ENCODE data around the gene PIANP. TPM values are rescaled to one million over a fixed set of nuclear protein-coding genes. Genes with fewer than 3 reads are reported as not detected.
A peak's percentile ranks its signal among the peaks of the same experiment; 100 is the strongest.

PIANP gene
- total and polyA plus RNA-seq, 10 of the 15 experiments (the other 5 are each of a cell fraction or from before 2014, with no cell fraction given) = 0.08 to 0.12 (median 0.08) TPM; not detected in 7

- TF ChIP-seq BCL3 (IDR thresholded peaks at IDR 0.05; ENCODE audit: borderline replicate concordance, insufficient read depth, low read depth, low read length, poor library complexity, severe bottlenecking) = peak; percentile 18
- TF ChIP-seq HDGF (IDR thresholded peaks at IDR 0.05) = no peak
- CTCF ChIA-PET = interaction anchor here (0.6 to 1.5 kb wide), 2 partner anchors 10 to 230 kb away, joined by 3 to 7 read pairs; no protein-coding TSS in a partner anchor
- no peak overlapping the region for H3K4me2 ChIP-seq (ENCODE audit: control insufficient read depth, insufficient read depth)
Measured at GRCh38 chr12:6694701-6695100, 5.9 kb downstream of the PIANP start.

GRCh38 chr12:6693832-6694355 is 6.7 kb downstream of the PIANP start:
- H2AFZ ChIP-seq (ENCODE audit: control insufficient read depth, low read depth, low read length) = no peak overlapping the region
- ATAC-seq (no peak), DNase-seq (ENCODE audit: low read depth, low spot score) (no peak), FAIRE-seq (no peak)
- TF ChIP-seq ATF2 (IDR thresholded peaks at IDR 0.05; ENCODE audit: low read length) = no peak
- no peak for TF ChIP-seq EP300 (IDR thresholded peaks at IDR 0.05; ENCODE audit: borderline replicate concordance in 1 of 2, control insufficient read depth in 1 of 2, low read depth in 2 of 2, low read length in 2 of 2)
- TF ChIP-seq BACH1 (IDR thresholded peaks at IDR 0.05; ENCODE audit: borderline replicate concordance) = no peak
- TF ChIP-seq SKIL (IDR thresholded peaks at IDR 0.05; ENCODE audit: low read depth, poor library complexity, severe bottlenecking) = no peak
- TF ChIP-seq TARDBP (IDR thresholded peaks at IDR 0.05; ENCODE audit: borderline replicate concordance) = no peak
- TF ChIP-seq MEF2B (IDR thresholded peaks at IDR 0.05; ENCODE audit: partially characterized antibody, poor library complexity, severe bottlenecking) = no peak
- TF ChIP-seq BCL3 (IDR thresholded peaks at IDR 0.05; ENCODE audit: borderline replicate concordance, insufficient read depth, low read depth, low read length, poor library complexity, severe bottlenecking) = no peak
- no peaks in the 10 kb centered on the region for H4K20me1 ChIP-seq (ENCODE audit: control insufficient read depth, insufficient read depth)
- H3K9ac ChIP-seq (ENCODE audit: control insufficient read depth, insufficient read depth, low read length) = no peak overlapping the region
- no peaks in the 10 kb centered on the region for H3K36me3 ChIP-seq (ENCODE audit: control insufficient read depth in 2 of 2, insufficient read depth in 2 of 2, low read length in 1 of 2)
- no peak overlapping the region for H3K4me2 ChIP-seq (ENCODE audit: control insufficient read depth, insufficient read depth)
- H3K79me2 ChIP-seq (ENCODE audit: control insufficient read depth, insufficient read depth, low read length) = peaks cover 11% of the 10 kb centered on the region
- no peak overlapping the region for H3K27ac ChIP-seq (ENCODE audit: control insufficient read depth, insufficient read depth)
- intact Hi-C loops (cut with micrococcal nuclease; ENCODE audit: unreplicated experiment) = no loop called here
- ChIA-PET POLR2A (interaction anchor here (0.6 kb wide), 1 partner anchor 142 kb away, joined by 5 read pairs; no protein-coding TSS in a partner anchor), RAD21 (ENCODE audit: unreplicated experiment) (no interaction called here), SMC1A (ENCODE audit: uncharacterized antibody, unreplicated experiment) (interaction anchor here (2.8 kb wide), 1 partner anchor 29 kb away, joined by 9 read pairs; no protein-coding TSS in a partner anchor), CTCF (interaction anchor here (0.7 to 1.4 kb wide), 2 partner anchors 98 to 132 kb away, joined by 3 read pairs; no protein-coding TSS in a partner anchor)
- H3K4me1 ChIP-seq (ENCODE audit: control insufficient read depth, insufficient read depth, low read length) = peaks cover 12% of the 10 kb centered on the region
- 80% methylated on average over 3 of the region's 4 CpGs for WGBS (ENCODE audit: insufficient coverage, insufficient replicate concordance, low lambda C conversion rate, missing lambda C conversion rate)
- BruUV-seq (replicated peaks) = no TSS peak
- no peaks in the 10 kb centered on the region for H3K9me3 ChIP-seq (replicated peaks; ENCODE audit: control insufficient read depth, insufficient read depth, low read length)
- H3K4me3 ChIP-seq = no peak overlapping the region
- in situ Hi-C loops (cut with MboI) = no loop called here
- no peaks in the 10 kb centered on the region for H3K27me3 ChIP-seq (replicated peaks in 1 of 2; ENCODE audit: control insufficient read depth in 2 of 2, insufficient read depth in 2 of 2, low read length in 1 of 2)

More at GRCh38 chr12:6694701-6695100, 5.9 kb downstream of the PIANP start:
- Histone ChIP-seq H4K20me1 (ENCODE audit: control insufficient read depth, insufficient read depth) (no peaks in the 10 kb centered on the region), H3K4me1 (ENCODE audit: control insufficient read depth, insufficient read depth, low read length) (peaks cover 12% of the 10 kb centered on the region), H3K79me2 (ENCODE audit: control insufficient read depth, insufficient read depth, low read length) (peaks cover 6% of the 10 kb centered on the region), H3K4me3 (no peak overlapping the region), H3K9me3 (replicated peaks; ENCODE audit: control insufficient read depth, insufficient read depth, low read length) (no peaks in the 10 kb centered on the region), H3K27me3 (replicated peaks in 1 of 2; ENCODE audit: control insufficient read depth in 2 of 2, insufficient read depth in 2 of 2, low read length in 1 of 2) (peaks cover 1 to 2% of the 10 kb centered on the region in 2 experiments; a peak in 2 of 4 replicates), H3K27ac (ENCODE audit: control insufficient read depth, insufficient read depth) (no peak overlapping the region), H3K36me3 (ENCODE audit: control insufficient read depth in 2 of 2, insufficient read depth in 2 of 2, low read length in 1 of 2) (no peaks in the 10 kb centered on the region), H2AFZ (ENCODE audit: control insufficient read depth, low read depth, low read length) (no peak overlapping the region), H3K9ac (ENCODE audit: control insufficient read depth, insufficient read depth, low read length) (no peak overlapping the region)
- FAIRE-seq = no peak
- WGBS (ENCODE audit: insufficient coverage, insufficient replicate concordance, low lambda C conversion rate, missing lambda C conversion rate) = 45% methylated on average over 8 of the region's 9 CpGs
- no peak for ATAC-seq
- no peak for DNase-seq (ENCODE audit: low read depth, low spot score)
- ChIA-PET POLR2A (no interaction called here), SMC1A (ENCODE audit: uncharacterized antibody, unreplicated experiment) (no interaction called here), RAD21 (ENCODE audit: unreplicated experiment) (no interaction called here)
- no TSS peak for BruUV-seq (replicated peaks)
- intact Hi-C loops (cut with micrococcal nuclease; ENCODE audit: unreplicated experiment) (no loop called here), in situ Hi-C loops (cut with MboI) (no loop called here)
